Tongue (tissue), 2 donors: ENCODE results near the gene INSM1. TPM values are rescaled to one million over a fixed set of nuclear protein-coding genes. Genes with fewer than 3 reads are reported as not detected.
"Not testable (repeated sequence)": the region's sequence is repeated elsewhere in the genome, so short reads cannot be mapped to it uniquely, and the experiment has no call there.

Source experiments
- DNase-seq: peaks from one replicate; pipeline ENCODE4 v3.0.0-alpha.2; 2015
- total RNA-seq: library from RNA; depleted of rRNA; stranded (reverse); fragments of >200 nt; gene quantifications from one replicate; pipeline ENCODE4 v1.2.3, GENCODE V29; 2014

The INSM1 gene, protein sequence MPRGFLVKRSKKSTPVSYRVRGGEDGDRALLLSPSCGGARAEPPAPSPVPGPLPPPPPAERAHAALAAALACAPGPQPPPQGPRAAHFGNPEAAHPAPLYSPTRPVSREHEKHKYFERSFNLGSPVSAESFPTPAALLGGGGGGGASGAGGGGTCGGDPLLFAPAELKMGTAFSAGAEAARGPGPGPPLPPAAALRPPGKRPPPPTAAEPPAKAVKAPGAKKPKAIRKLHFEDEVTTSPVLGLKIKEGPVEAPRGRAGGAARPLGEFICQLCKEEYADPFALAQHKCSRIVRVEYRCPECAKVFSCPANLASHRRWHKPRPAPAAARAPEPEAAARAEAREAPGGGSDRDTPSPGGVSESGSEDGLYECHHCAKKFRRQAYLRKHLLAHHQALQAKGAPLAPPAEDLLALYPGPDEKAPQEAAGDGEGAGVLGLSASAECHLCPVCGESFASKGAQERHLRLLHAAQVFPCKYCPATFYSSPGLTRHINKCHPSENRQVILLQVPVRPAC
- not detected for total RNA-seq

DNA sequence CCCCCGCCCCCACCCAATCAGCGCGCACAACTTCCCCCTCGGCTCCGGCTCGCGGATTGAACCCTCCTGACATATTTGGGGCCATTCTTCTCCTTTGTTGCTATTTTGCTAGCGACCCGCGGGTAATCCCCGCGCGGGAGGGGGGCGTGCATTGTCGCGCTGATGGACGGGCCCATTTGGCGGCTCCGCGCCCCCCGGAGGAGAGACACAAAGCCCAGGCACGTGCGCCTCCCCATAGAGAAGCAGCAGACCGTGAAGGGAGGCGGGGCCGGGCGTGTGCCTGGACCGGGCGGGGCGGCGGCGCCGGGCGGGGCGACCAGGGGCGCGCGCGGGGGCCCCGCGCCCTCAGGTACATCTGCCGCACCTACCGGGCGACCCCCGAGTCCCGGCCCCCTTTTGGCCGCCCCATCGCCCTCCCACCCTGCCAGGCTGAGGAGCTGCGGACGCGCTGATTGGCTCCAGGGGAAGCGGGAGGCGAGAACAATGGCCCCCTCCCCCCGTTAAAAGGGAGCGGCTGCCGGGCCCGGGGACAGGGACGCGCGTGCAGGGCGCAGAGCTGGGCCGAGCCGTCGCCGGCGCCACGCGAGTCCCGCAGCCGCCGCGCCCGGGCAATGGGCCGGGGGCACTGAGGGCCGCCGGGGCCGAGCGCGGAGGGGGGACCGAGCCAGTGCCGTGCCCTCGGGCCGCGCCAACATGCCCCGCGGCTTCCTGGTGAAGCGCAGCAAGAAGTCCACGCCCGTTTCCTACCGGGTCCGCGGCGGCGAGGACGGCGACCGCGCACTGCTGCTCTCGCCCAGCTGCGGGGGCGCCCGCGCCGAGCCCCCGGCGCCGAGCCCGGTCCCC is at the start of gene INSM1:
INSM1 (plus strand) TSS at position 530 of the 843 bp plus-strand sequence; CDS start at position 694, 164 bp downstream.
- DNase-seq = no peak

DNA sequence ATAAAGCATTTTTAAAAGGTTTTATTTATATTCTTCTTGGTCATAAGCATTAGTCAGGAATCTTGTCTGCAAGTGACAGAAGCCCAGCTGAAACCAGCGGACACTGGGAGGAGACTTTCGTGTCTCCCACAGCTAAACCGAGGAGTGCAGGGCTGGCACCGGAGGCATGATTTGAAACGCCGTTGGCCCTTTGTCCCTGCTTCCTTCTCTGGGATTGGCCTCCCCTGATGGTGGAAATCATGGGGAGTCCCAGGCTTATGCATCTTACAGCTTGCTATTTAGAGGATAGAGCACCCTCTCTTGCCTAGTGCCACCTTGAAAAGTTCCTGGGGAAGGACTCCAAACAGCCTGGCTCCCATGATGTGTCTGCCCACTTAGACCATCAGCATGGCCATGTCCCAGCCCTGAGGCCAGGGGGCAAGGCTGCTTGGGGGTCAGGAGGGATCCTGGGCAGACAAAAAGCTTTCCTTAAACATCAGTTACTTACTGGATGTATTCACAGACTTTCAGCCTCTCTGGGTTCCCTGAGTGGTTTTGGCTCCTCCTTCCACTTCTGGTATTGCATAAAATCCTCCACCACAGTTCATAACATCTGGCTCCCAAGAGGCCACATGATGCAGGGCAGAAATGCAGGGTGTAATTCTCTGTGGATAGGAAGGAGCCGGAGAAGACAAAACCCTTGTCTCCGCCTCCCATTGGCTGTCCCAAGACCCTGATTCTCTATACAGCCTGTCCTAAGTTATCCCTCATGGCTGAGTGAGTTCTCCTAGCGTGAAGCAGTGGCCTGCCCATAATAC is 49.3 kb upstream of the INSM1 start:
- no peak for DNase-seq

DNA sequence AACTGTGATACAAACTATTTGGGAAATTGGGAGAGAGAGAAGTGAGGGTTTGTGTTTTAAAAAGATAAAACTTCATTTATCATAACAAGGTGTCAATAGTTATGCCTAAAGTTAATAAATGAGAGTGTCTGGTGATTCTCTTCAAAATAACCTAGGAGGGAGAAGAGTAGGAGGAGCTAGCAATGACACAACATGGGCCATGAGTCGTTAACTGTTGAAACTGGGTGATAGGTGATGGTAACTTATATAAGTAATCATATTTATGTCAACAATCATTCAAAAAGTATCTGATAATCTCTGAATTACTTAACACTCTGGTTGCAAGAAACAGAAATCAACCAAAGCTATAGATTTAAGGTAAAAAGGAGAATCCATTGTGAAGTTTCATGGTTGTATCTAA is 46.8 kb upstream of the INSM1 start:
- DNase-seq = no peak

DNA sequence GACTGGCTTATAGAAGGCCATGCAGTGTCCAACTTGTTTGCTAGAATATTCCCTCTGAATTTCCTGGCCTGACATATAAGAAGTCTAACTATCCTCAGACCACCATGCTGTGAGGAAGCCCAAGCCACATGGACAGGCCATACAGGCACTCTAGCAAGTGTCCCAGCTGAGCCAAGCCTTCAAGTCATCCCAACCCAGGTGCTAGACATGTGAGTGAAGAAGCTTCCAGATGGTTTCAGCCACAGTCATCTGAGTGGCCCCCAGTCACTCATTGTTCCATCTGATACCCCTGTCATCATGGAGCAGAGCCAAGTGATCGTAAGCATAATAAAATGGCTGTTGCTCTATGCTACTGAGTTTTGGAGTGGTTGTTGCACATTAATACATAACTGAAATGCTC is 46.0 kb upstream of the INSM1 start:
- DNase-seq = no peak

DNA sequence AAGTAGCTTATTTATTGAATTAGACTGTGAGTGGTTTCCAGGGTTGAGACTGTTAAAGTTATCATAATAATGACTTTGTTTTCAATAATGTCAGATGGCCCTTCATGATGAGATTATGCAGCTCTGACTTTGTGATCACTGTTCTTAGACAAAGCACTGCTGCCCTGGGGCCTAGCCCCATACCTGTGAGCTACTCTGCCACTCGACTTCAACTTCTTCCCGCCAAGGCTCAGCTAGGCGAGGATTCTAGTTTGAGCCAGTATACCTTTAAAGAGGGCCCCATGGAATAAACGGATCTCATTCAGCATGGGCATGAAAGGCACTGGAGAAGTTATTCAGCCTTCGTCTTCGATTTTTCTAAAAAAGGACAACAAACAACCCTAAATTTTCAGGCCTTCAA is 45.0 kb upstream of the INSM1 start:
- no peak for DNase-seq

DNA sequence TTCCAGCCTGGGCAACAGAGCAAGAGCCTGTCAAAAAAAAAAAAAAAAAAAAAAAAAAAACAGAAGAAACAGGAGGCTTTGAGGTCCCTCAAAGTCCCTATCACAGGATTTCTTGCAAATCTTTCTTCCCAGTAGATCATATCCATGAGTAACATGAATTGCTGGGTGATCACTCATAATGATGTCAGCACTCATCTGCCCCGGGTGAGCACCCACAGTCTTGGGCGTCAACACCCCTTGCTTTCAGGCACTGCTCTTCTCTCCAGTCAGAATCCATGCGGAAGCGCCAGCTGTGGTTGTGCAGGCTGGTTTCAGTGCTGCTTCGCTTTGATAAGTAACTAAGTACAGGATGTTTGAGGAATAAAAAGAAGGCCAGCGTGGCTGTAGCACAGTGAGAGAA is 40.2 kb upstream of the INSM1 start:
- DNase-seq = no peak

DNA sequence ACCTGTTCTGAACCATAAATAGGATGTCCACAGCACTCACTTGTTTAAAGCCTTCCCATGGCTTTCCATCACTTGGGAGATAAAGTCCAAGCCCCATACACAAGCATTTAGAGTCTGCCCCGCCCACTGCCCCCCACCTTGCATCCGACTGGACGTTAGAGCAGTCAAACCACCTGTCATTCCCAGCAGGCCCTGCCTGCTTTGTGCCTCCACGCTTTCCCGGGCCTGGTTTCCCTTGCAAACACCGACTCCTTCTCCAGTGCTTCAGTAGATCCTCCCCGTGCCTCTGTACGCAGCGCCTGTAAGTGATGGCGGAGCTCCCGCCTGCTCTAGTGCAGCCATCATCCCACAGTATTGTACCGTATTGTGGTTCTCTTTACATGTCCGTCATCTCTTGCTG is 38.3 kb upstream of the INSM1 start:
- no peak for DNase-seq

DNA sequence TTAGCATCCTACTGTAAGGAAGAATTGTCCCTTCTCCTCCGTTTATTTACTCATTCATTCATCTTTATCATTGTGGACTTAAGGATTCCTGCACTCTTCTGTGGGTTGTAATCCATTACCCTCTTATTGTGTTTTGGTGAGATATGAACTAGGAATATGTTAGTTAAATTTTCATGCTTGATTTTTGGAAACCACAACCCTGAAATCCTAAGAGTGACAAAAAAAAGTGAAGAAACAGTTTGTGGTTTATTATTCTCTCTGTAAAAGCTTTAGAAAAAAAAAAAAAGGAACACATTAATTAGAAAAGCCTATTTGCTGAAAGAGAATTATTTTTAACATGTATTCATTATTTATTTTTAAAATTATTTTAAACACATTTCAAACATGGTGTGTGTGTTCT is 36.7 kb upstream of the INSM1 start:
- DNase-seq = no peak

DNA sequence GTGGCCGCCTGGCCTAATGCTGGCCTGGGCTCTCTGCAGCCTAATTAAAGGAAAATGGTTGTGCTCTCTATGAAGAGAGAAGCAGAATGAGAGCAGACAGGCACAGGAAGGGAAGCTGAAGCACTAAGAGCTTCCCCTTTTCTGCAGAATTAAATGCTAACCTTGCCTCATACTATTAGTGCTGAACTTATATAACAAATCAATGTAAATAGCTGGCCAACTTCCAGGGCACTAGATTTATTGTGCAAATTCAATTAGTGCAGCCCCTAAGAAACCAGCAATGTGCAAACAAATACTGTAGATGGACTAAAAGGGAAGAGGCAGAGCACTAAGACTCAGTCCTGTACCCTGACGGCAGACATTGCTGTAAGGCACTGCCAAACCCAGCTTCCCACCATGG is 36.1 kb upstream of the INSM1 start:
- no peak for DNase-seq

DNA sequence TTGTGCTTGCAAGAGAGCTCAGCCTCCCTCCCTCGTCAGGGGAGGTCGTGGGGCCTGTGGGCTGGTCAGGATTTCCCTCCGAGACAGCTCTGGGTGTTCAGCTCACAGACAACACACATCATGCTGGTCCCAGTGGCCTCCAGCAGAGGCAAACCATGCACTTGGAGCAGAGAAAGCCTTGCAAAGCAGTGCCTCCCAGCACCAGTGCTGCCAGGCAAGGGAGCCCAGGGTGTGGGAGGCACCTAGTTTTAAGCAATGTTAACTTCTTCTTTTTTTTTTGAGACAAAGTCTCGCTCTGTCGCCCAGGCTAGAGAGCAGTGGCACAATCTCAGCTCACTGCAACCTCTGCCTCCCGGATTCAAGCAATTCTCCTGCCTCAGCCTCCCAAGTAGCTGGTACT is 34.0 kb upstream of the INSM1 start:
- DNase-seq = no peak

DNA sequence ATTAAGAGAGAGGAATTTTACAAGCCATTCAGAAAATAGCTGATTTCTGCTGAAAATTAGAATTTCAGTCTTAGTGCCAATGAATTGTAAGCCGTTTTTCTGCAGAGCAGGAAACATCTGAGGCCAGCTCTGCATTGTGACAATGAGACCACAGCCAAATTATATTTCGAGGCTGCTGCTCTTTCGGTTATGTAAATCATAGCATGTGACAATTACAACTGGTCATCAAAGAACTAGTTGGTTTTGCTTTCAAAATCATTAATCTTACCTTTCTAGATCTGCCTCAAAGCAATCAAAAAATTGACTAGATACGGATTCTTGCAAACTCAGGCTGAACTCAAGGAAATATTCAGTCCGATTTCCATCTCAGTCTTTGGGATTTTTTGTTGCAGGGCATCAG is 33.4 kb upstream of the INSM1 start:
- DNase-seq = no peak

DNA sequence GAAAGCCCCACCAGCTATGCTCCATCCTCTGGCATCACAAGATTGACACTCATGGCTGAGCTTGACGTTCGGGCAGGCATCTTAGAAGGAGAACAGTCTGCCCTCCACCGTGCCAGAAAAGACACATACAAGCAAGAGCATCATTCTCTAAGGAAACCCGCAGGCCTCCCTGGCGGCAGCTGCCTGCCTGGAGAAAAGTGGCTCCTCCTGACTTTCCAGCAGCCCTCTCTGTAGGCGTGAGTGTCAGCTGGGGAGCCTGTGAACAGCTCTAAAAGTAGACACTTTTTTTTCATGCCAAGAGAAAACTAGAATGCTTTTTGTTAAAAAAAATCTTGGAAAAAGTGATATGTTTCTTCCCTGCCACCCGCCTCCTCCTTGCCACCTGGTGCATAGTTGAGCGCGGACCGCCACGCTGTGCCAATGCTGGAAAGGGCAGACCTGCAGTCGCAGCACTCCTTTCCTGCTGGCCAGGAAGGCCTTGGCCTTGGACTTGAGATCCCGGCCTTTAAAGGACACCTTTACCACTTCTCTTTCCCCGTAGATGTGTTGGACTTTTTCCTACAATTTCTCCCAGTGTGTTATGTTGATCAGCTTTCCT is 29.7 kb upstream of the INSM1 start:
- DNase-seq = no peak

DNA sequence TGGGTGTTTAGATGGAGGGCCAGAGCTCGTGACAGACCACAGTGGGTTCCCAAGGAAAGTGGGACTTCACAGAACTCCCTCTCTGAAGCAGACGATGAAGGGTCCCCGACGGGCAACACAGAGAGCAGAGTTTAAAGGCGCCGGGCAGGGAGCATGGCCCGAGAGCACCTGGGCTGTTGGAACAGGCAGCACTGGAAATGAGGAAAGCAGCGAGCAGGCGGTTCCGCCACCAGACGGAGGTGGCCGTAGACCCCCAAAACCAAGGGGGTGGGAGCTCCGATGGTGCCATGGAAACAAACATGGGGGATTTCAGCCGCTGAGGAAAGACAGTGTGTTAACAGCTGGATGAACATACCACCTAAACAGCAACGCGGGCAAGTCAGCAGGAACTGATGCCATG is 27.5 kb upstream of the INSM1 start:
- DNase-seq = no peak

DNA sequence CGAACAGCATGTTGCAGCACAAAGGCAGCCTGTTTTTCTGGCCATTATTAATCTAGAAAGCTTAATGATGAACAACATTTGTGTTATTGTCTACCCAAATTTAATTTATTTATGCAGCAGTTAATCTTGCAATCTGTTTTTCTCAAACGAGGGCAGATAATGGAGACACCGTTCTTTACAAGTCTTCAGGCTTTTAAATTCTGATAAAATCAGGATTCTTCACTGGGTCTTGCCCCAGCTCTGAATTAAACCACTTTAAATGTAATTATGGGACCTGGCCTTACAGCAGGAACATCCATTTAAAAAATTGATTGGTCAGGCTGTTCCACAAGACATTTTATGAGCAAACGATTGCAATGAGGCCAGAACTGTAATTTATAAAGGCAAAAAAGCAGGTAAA is 26.5 kb upstream of the INSM1 start:
- DNase-seq = no peak

DNA sequence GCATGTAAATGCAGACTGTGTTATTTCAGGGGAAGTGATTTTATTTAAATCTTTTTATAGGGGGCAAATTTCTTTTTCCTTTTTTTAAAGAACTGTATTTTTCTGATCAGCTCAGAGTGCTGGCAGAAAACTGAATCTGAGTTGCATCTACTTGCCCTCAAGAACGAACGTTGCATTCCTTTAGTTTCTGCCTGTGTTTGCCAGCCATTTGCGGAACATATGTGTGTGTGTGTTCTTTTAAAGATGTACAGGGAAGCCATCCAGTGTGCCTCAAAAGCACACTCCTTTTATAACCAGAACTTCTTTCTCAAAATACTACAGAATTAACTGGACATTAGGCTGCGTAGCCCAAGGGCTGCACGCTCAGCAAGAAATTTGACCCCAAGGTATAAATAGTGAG is 25.8 kb upstream of the INSM1 start:
- DNase-seq = no peak

DNA sequence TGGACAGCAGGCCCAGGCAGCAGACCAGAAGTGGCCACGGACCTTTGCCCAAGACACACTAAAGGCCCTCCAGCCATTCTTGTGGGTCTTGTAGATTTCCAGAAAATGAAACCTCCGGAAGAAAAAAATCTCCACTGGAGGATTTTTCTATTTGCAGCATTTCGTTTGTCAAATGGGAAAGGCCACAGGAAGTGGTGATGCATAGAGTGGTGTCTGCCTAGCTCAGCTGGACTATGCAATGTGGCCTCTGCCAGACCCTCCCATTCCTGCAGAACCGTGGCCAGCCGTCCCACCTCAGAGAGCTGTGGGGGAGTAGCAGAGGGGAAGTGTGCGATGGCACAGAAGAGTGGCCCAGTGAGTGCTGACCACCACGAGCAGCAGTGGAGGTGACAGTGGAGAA is 24.0 kb upstream of the INSM1 start:
- DNase-seq = no peak

DNA sequence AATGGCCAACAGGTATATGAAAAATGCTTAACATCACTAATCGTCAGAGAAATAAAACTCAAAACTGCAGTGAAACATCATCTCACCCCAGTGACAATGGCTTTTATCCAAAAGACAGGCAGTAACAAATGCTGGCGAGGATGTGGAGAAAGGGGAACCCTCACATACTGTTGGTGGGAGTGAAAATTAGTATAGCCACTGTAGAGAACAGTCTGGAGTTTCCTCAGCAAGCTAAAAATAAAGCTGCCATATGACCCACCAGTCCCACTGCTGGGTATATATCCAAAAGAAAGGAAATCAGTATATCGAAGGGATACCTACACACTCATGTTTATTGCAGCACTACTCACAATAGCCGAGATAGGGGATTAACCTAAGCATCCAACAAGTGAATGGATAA is 23.4 kb upstream of the INSM1 start:
- no peak for DNase-seq

DNA sequence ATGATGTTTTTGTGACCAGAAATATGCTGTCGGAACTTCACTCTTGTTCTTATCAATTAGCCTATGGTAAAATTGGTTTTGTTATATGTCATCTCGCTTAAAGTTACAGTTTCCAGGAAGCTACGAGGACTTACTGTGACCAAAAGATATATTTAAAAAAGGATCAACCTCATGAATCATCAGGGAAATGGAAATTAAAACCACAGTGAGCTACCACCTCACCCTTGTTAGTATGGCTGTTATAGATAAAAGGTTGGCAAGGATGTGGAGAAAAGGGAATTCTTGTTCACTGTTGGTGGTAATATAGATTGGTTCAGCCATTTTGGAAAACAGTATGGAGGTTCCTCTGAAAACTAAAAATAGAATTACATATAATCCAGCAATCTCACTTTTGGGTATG is 14.3 kb upstream of the INSM1 start:
- DNase-seq = no peak

DNA sequence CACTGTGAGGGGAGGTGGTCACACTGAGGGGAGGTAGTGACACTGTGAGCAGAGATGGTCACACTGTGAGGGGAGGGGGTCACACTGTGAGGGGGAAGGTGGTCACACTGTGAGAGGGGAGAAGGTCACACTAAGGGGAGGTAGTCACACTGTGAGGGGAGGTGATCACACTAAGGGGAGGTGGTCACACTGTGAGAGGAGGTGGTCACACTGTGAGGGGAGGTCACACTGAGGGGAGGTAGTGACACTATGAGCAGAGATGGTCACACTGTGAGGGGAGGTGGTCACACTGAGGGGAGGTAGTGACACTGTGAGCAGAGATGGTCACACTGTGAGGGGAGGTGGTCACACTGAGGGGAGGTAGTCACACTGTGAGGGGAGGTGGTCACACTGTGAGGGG is 12.4 kb upstream of the INSM1 start:
- not testable (repeated sequence) for DNase-seq

DNA sequence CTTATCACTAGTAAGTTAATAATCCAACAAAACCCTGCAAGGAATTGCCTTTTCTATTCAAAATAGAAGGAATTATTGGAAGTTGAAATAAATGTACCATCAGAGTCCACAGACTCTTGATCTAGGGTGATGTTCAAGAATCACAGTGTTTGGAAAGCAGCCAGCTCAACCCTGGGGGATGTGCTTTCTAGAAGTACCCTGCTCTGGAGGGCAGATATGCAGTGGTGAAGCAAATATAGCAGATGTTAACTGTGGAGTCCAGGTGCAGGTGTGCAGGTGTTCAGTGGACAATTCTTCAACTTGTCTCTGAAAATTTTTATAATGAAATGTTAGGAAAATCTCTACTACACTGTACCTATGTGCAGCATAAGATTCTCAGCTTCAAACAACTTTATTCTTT is 9.1 kb upstream of the INSM1 start:
- no peak for DNase-seq

DNA sequence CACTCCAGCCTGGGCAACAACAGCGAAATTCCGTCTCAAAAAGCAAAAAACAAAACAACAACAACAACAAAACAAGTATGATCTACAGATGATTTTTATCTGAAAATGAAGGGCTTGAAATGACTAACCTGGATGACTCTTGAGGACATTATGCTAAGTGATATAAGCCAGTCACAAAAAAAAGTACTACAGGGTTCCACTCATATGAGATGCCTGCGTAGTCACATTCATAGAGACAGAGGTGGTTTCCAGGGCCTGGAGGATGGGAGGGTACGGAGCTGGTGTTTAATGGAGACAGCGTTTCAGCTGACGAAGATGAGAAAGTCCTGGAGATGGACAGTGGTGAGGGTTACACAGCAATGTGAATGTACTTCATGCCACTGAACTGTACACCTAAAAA is 8.3 kb upstream of the INSM1 start:
- DNase-seq = no peak

DNA sequence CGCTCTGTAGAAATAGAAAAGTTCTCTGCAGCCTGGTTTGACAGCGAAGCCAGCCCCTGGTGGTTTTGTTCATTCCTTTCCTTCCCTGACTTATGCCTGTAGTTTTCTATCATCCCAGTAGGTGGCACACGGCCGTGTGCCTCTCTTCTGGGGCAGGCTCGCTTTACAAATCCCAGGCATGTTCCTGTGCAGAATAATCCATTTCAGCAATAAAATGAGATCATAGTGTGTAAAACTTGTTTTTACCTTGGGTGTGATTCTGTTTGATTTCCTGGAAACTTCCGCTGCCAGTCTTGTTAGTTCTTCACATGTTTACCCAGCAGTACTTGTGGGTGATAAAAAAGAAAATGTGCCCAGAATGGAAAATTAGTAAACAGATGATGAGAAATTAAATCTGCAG is 7.4 kb upstream of the INSM1 start:
- peak; percentile 84 for DNase-seq
